Mucosa of stomach (tissue), 1 donor: ENCODE results near the gene CDHR5.

Source experiments
- H3K27me3 ChIP-seq: one replicate; pipeline ENCODE4 v1.7.0; 2013; ENCODE audit warnings: mild to moderate bottlenecking, low read length; ENCODE audit not compliant: control insufficient read depth, insufficient read depth
- H3K36me3 ChIP-seq: one replicate; pipeline ENCODE4 v1.7.0; 2013; ENCODE audit warnings: low read length; ENCODE audit not compliant: control insufficient read depth, insufficient read depth
- H3K4me1 ChIP-seq: one replicate; pipeline ENCODE4 v1.7.0; 2013; ENCODE audit warnings: mild to moderate bottlenecking, low read length; ENCODE audit not compliant: control insufficient read depth, insufficient read depth
- H3K4me3 ChIP-seq: one replicate; pipeline ENCODE4 v1.7.0; 2013; ENCODE audit warnings: low read length
- H3K9ac ChIP-seq: one replicate; pipeline ENCODE4 v1.7.0; 2013; ENCODE audit warnings: mild to moderate bottlenecking, low read length, moderate library complexity
- H3K9me3 ChIP-seq: one replicate; pipeline ENCODE4 v1.7.0; 2013; ENCODE audit warnings: mild to moderate bottlenecking, low read length, moderate library complexity; ENCODE audit not compliant: control insufficient read depth
- donor health status: Pancreatic carcinoma.

CDHR5 gene

DNA sequence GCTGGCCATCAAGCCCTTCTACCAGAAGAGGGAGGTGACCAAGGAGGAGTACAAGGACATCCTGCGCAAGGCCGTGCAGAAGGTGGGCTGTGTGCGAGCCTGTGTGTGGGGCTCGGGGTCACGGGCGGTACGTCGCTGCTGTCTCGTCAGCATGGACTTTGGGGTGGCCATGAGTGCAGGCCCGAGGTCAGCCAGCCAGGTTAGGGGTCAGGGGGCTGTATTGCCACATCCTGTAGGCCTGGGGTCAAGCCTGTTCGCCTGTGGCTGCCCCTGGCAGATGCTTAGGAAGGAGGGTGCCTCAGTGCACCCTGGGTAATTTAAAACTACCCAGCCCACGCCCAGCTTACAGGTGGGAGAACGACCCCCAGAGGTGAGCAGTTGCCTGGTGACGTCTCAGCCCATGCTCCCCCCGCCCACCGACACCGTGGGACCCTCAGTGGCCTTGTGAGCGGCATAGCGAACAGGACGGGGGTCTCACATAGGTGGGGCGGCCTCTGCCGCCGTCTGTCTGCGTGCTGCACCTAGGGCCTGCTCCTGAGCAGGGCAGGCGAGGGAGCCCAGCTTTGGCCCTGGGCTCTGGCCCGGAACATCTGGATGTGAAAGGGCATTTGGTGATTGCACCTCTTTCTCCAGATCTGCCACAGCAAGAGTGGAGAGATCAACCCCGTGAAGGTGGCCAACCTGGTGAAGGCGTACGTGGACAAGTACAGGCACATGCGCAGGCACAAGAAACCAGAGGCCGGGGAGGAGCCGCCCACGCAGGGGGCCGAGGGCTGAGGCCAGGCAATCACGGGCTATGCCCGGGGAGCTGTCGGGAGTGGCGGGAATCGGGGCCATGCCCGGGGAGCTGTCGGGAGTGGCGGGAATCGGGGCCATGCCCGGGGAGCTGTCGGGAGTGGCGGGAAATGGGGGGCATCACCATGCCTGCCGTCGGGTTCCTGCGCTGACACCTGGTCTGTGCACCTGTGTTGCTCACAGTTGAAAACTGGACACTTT is 13.5 kb downstream of the CDHR5 start:
- peaks cover 22% of the 10 kb centered on the region for H3K36me3 ChIP-seq
- peaks cover 39% of the 10 kb centered on the region for H3K4me1 ChIP-seq
- H3K9ac ChIP-seq, result no peak overlapping the region
- no peaks in the 10 kb centered on the region for H3K27me3 ChIP-seq
- no peak overlapping the region for H3K4me3 ChIP-seq
- no peaks in the 10 kb centered on the region for H3K9me3 ChIP-seq

DNA sequence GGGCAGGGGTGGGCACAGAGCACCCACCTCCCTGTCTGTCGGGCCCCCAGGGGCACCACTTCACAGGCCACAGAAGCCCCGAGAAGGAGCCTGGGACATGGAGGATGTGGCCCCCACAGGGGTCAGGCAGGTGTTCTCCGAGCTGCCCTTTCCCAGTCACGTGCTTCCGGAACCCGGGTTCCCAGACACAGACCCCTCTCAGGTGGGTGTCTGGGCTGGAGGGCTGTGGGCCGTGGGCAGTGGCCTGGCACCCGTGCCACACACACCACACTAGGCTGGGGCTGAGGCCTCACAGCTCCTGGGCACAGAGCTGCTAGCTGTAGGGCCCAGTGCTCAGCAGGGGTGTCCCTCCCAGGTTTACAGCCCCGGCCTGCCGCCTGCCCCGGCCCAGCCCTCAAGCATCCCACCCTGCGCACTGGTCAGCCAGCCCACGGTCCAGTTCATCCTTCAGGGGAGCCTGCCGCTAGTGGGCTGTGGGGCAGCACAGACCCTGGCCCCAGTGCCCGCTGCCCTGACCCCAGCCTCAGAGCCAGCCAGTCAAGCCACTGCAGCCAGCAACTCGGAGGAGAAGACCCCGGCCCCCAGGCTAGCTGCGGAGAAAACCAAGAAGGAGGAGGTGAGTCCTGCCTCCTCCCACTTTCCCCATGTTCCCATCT is 14.5 kb downstream of the CDHR5 start:
- Histone ChIP-seq H3K9me3 (no peaks in the 10 kb centered on the region), H3K9ac (no peak overlapping the region), H3K4me3 (no peak overlapping the region), H3K4me1 (peaks cover 35% of the 10 kb centered on the region), H3K36me3 (peaks cover 24% of the 10 kb centered on the region), H3K27me3 (no peaks in the 10 kb centered on the region)

DNA sequence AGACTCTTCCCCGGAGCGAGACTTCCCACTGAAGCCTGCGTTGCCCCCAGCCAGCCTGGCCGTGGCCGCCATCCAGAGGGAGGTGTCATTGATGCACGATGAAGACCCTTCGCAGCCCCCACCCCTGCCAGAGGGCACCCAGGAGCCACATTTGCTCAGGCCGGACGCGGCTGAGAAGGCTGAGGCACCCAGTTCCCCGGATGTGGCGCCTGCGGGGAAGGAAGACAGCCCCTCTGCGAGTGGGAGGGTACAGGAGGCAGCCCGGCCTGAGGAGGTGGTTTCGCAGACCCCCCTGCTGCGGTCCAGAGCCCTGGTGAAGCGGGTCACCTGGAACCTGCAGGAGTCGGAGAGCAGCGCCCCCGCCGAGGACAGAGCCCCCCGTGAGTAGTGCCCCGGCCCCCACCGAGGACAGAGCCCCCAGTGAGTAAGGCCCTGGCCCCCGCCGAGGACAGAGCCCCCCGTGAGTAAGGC is 15.4 kb downstream of the CDHR5 start:
- no peaks in the 10 kb centered on the region for H3K27me3 ChIP-seq
- H3K36me3 ChIP-seq, result peaks cover 30% of the 10 kb centered on the region
- H3K9ac ChIP-seq, result no peak overlapping the region
- peaks cover 27% of the 10 kb centered on the region for H3K4me1 ChIP-seq
- H3K9me3 ChIP-seq, result no peaks in the 10 kb centered on the region
- no peak overlapping the region for H3K4me3 ChIP-seq

DNA sequence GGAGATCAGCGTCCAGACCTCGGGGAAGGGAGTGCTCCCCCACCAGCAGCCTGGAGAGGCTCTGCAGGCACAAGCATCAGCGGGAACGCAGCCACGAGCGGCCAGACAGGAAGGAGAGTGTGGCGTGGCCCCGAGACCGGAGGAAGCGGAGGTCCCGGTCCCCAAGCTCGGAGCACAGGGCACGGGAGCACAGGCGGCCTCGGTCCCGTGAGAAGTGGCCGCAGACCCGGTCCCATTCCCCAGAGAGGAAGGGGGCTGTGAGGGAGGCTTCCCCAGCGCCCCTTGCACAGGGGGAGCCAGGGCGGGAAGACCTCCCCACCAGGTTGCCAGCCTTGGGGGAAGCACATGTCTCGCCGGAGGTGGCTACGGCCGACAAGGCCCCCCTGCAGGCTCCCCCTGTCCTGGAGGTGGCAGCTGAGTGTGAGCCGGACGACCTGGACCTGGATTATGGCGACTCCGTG is 15.9 kb downstream of the CDHR5 start:
- peaks cover 30% of the 10 kb centered on the region for H3K36me3 ChIP-seq
- H3K4me3 ChIP-seq, result no peak overlapping the region
- H3K9ac ChIP-seq, result no peak overlapping the region
- H3K9me3 ChIP-seq, result no peaks in the 10 kb centered on the region
- peaks cover 21% of the 10 kb centered on the region for H3K4me1 ChIP-seq
- H3K27me3 ChIP-seq, result no peaks in the 10 kb centered on the region

DNA sequence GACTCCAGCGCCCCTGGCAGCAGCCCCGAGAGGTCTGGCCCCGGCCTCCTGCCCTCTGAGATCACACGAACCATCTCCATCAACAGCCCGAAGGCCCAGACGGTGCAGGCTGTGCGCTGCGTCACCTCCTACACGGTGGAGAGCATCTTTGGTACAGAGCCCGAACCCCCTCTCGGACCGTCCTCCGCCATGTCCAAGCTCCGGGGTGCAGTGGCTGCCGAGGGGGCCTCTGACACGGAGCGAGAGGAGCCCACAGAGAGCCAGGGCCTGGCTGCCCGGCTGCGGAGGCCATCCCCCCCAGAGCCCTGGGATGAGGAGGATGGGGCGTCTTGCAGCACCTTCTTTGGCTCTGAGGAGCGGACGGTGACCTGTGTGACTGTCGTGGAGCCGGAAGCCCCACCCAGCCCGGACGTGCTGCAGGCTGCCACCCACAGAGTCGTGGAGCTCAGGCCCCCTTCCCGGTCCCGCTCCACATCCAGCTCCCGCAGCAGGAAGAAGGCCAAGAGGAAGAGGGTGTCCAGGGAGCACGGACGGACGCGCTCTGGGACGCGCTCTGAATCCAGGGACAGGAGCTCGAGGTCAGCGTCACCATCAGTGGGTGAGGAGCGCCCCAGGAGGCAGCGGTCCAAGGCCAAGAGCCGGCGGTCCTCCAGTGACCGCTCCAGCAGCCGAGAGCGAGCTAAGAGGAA is 16.6 kb downstream of the CDHR5 start:
- H3K36me3 ChIP-seq, result peaks cover 27% of the 10 kb centered on the region

DNA sequence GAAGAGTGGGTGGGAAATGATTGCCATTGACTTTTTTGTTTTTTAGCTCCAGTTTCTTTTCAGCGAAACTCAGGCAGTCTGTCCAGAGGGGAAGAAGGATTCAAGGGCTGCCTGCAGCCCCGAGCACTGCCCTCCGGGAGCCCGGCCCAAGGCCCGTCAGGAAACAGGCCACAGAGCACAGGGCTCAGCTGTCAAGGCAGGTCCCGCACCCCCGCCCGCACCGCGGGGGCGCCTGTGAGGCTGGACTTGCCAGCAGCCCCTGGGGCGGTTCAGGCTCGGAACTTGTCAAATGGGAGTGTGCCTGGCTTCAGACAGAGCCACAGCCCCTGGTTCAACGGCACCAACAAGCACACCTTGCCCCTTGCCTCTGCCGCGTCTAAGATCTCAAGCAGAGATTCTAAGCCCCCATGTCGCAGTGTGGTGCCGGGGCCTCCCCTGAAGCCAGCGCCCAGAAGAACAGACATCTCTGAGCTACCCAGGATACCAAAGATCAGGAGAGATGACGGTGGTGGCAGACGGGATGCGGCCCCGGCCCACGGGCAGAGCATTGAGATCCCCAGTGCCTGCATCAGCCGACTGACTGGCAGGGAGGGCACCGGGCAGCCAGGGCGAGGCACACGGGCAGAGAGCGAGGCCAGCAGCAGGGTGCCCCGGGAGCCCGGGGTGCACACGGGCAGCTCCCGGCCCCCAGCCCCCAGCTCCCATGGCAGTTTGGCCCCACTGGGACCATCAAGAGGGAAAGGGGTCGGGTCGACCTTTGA is 17.6 kb downstream of the CDHR5 start:
- H3K27me3 ChIP-seq, result no peaks in the 10 kb centered on the region
- H3K9ac ChIP-seq, result no peak overlapping the region
- no peak overlapping the region for H3K4me3 ChIP-seq
- H3K9me3 ChIP-seq, result no peaks in the 10 kb centered on the region
- peaks cover 7% of the 10 kb centered on the region for H3K4me1 ChIP-seq
- H3K36me3 ChIP-seq, result peaks cover 20% of the 10 kb centered on the region

More for the DNA sequence above, 16.6 kb downstream of the CDHR5 start:
- Histone ChIP-seq H3K9ac (no peak overlapping the region), H3K4me3 (no peak overlapping the region), H3K27me3 (no peaks in the 10 kb centered on the region), H3K9me3 (no peaks in the 10 kb centered on the region), H3K4me1 (peaks cover 16% of the 10 kb centered on the region)

DNA sequence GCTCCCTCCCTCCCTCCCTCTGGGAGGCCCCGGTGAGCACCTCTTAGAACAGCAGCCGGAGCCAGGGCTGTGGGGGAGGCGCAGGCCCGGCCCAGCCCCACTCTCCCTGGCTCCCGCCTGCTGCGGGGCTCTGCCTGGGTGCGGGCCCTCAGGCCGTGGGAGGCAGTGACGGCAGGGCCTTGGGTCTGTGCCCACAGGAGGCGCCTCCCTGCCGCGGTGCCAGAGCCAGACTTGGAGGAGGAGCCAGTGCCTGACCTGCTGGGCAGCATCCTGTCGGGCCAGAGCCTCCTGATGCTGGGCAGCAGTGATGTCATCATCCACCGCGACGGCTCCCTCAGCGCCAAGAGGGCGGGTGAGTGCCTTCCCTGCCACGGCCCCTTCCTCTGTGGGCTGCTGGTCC is 18.5 kb downstream of the CDHR5 start:
- Histone ChIP-seq H3K9ac (no peak overlapping the region), H3K27me3 (no peaks in the 10 kb centered on the region), H3K9me3 (no peaks in the 10 kb centered on the region), H3K4me1 (peaks cover 3% of the 10 kb centered on the region), H3K36me3 (peaks cover 20% of the 10 kb centered on the region), H3K4me3 (no peak overlapping the region)

DNA sequence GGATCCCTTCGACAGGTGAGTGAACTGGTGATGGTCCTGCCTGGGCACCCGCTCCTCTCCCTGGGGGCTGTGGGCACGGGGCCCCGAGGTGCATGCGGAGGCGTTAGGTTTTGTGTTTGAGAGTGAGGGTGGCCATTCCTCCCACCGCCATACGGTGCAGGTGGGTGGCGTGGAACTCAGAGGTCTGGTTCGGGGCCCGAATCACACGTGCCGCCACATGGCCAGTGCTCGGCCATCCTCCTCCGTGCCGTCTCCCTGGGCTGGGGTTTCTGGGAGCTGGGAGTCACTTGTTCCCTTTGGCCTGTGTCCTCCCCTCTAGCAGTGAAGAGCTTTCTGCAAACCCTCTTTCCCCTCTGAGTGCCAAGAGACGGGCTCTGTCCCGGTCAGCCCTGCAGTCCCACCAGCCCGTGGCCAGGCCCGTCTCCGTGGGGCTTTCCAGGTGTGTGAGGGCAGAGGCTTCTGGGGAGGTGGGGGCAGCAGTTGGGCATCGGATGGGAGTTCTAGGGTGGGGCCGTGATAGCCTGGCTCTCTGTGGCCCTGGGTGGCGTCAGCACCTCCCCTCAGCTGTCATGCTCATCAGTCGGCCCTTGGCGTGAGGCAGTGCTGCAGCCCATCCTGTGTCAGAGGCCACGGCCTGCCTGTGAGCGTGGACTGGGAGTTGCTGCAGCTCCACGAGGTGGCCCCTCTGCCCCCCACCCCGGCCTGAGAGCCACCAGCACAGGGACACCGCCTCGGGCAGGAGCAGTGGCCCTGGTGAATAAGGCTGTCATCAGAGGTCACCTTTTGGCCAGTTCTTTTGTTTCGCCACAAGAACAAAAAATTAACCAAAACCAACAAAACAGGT is 19.2 kb downstream of the CDHR5 start:
- Histone ChIP-seq H3K27me3 (no peaks in the 10 kb centered on the region), H3K4me1 (peaks cover 3% of the 10 kb centered on the region), H3K9ac (no peak overlapping the region), H3K4me3 (no peak overlapping the region), H3K9me3 (no peaks in the 10 kb centered on the region), H3K36me3 (peaks cover 15% of the 10 kb centered on the region)

DNA sequence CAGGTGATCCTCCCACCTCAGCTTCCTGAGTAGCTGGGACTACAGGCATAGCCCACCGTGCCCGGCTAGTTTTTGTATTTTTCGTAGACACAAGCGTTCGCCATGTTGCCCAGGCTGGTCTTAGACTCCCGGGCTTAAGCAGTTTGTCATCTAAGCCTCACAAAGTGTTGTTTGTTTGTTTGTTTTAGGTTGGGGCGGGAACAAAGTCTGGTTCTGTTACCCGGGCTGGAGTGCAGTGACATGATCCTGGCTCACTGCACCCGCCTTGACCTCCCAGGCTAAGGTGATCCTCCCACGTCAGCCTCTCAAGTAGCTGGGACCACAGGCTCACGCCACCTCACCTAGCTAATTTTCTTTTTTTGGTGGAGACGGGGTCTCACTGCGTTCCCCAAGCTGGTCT is 21.6 kb downstream of the CDHR5 start:
- Histone ChIP-seq H3K36me3 (peaks cover 14% of the 10 kb centered on the region), H3K9ac (no peak overlapping the region), H3K27me3 (no peaks in the 10 kb centered on the region), H3K4me3 (no peak overlapping the region), H3K9me3 (no peaks in the 10 kb centered on the region), H3K4me1 (peaks cover 3% of the 10 kb centered on the region)

DNA sequence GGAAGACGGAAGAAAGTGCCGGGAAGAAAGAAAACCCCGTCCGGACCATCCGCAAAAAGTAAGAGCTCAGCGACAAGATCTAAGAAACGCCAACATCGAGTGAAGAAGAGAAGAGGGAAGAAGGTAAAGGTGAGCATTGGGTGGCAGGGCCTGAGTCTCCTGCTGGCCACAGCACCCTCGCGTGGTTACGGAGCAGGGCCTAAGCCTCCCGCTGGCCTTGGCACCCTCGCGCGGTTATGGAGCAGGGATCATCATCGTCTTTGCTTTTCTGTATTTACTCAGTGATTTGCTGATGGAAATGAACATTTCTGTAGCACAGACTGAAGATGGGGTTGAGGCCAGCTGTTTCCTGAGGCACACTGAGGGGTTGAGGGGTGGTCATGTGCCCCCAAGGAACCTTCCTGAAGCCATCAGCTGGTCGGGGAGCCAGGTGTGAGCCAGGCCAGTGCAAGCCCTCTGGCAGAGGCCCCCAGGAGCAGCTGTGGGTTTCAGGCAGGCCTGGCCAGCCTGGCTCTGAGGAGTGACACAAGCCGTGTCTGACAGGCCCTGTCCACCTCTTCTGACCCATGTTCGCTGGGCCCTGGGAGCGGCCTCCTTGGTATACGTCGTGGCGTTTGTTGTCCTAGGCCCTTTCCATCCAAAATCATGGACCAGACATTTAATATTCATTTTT is 23.0 kb downstream of the CDHR5 start:
- H3K27me3 ChIP-seq, result no peaks in the 10 kb centered on the region
- H3K9me3 ChIP-seq, result no peaks in the 10 kb centered on the region
- peaks cover 3% of the 10 kb centered on the region for H3K4me1 ChIP-seq
- H3K9ac ChIP-seq, result no peak overlapping the region
- peaks cover 18% of the 10 kb centered on the region for H3K36me3 ChIP-seq
- H3K4me3 ChIP-seq, result no peak overlapping the region
